Activated CD4-positive, alpha-beta T cell treated with anti-CD3 and anti-CD28 coated beads for 1 hour (primary cell): Measurements from ENCODE around the gene TNFRSF9.
"Not testable (repeated sequence)": the region's sequence is repeated elsewhere in the genome, so short reads cannot be mapped to it uniquely, and the experiment has no call there.

Experiments used
- DNase-seq: peaks from one replicate; pipeline ENCODE4 v3.0.0-alpha.2; 2020

Gene TNFRSF9

GRCh38 chr1:7960867-7961215, 20.2 kb upstream of the TNFRSF9 start:
- no peak for DNase-seq

GRCh38 chr1:7960165-7960564, 19.5 kb upstream of the TNFRSF9 start:
- no peak for DNase-seq

DNA sequence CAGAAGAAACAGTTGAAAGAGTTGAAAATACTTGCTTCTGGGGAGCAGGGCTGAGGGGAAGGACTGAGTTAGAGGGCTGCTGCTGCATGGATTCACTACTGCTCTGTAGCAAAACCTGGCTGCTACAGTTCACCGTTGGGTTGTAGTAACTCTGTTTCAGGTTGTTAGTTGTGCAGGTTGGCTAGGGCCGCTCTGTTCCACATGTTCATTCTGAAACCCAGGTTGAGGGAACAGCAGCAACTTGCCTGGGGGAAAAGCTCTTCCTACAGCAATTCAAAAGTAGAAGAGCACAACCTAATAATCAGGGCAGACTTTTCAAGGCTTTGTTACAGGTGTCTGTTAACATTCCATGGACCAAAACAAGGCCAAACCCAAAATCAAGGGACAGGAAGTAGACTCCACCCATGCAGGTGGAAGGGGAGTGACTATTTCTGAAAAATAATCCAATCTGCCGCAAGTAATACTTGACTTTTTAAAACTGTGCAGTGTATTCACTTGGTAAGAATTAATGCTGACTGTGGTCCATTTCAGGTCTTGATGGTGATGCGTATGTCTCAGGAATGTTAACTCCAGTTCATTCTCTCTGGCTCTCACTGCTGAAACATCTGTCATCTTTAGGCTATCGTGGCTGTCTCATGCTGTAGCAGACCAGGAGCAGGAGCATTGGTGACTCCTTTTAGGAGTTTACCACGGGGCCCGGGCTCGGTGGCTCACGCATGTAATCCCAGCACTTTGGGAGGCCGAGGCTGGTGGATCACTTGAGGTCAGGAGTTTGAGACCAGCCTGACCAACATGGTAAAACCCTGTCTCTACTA, 15.8 kb upstream of the TNFRSF9 start:
- DNase-seq = no peak

DNA sequence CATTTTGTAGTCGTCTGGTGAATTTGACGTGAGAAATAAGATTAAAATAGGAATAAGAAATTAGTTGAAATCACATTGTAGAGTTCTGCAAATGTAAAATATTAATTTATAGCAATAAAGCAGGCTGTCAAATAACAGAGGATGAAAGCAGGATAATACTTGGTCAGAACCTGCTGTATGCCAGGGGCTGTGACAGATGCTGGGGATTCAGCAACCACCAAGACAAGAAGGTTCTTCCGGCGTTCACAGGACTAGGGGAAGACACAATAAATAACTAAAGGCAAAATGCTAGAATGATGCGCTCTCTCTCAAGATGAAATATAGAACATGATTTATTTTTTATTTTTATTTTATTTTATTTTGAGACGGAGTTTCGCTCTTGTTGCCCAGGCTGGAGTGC, 14.0 kb upstream of the TNFRSF9 start:
- no peak for DNase-seq

- DNase-seq = peak; percentile 59
These were observed 13.4 kb upstream of the TNFRSF9 start for GRCh38 chr1:7953850-7954609.

DNA sequence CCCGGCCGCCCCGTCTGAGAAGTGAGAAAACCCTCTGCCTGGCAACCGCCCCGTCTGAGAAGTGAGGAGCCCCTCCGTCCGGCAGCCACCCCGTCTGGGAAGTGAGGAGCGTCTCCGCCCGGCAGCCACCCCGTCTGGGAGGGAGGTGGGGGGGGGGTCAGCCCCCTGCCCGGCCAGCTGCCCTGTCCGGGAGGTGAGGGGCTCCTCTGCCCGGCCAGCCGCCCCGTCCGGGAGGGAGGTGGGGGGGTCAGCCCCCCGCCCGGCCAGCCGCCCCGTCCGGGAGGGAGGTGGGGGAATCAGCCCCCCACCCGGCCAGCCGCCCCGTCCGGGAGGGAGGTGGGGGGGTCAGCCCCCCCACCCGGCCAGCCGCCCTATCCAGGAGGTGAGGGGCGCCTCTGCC, 12.2 kb upstream of the TNFRSF9 start:
- DNase-seq = not testable (repeated sequence)

- DNase-seq = no peak
These were observed 8.3 kb upstream of the TNFRSF9 start for GRCh38 chr1:7948960-7949359.

GRCh38 chr1:7943251-7943650, 2.6 kb upstream of the TNFRSF9 start:
- DNase-seq = no peak

DNA sequence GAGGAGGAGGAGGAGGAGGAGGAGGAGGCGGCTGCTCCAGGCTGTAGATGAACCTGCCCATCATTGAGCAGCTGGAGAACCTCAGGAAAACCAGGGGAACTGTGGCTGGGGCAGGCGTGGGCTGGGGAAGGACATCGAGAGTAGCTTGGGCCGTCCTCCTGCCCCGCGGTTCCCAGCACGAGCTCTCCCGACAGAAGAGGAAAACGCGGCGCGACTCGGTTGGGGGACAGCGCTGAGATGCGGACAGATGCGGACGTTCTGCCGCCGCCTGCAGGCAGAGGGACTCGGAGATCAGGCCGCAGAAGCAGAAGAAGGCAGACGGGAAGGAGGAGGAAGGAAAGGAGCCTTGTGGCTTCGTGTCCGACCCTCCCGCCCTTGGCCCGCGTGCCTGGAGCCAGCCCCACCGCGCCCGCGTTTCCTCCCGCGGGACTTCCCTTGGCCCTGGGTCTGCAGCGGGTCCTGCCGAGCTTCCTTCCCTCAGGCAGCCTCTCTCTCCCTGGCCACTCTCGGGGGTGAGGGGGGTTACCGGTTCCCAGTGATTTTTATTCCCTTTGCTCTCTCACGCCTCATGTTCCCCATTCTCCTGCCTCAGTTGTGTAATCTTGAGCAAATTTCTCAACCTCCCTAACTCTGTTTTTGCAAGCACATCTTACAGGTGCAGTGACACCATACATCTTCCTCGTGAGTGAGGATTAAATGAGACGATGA, 1.7 kb upstream of the TNFRSF9 start:
- peak; percentile 19 for DNase-seq

DNA sequence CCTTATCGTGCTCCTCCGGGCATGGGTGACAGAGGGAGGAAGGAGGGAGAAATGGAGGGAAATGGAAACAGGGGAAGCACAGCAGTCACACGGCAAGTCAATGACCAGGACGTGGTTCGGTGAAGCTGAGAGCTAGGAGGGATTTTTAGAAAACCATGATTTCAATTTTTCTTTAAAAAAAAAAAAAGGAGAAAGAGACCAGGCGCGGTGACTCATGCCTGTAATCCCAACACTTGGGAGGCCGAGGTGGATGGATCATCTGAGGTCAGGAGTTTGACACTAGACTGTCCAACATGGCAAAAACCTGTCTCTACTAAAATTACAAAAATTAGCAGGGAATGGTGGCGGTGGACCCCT, 776 bp upstream of the TNFRSF9 start:
- DNase-seq = no peak

GRCh38 chr1:7940034-7940433, 605 bp downstream of the TNFRSF9 start:
- no peak for DNase-seq

GRCh38 chr1:7938070-7938469, 2.6 kb downstream of the TNFRSF9 start:
- no peak for DNase-seq

- no peak for DNase-seq
These were observed 8.0 kb downstream of the TNFRSF9 start for GRCh38 chr1:7932524-7933138.

DNA sequence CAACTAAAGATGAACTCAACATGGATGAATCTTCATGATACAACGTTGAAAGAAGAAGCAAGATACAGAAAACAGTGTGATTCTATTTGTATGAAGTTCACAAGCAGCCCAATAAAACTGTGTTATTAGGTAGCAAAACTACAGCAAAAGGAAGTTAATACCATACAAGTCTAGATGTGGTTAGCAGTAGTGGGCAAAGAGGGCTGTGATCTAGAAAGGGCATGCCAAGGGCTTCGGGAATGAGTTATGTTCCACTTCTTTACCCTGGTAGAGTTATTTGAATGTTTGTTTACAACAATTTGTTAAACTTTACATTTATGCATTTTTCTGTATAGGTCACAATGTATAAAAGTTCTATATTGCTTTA, 9.2 kb downstream of the TNFRSF9 start:
- DNase-seq = no peak

GRCh38 chr1:7930645-7931445, 9.8 kb downstream of the TNFRSF9 start:
- no peak for DNase-seq

GRCh38 chr1:7929637-7930036, 11.0 kb downstream of the TNFRSF9 start:
- no peak for DNase-seq

DNA sequence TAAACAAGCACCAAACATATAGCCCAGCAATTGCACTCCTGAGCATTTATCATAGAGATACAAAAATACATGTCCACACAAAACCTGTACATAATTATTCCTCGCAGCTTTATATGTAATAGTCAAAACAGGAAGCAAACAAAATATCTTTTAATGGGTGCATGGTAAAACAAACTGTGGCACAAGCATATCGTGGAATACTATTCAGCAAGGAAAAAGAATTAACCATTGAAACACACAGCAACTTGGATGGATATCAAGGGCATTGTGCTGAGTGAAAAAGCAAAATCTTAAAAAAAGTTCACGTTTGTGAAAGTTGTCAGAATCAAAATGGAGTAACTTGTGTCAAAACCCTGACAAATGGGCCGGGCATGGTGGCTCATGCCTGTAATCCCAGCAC, 12.4 kb downstream of the TNFRSF9 start:
- DNase-seq = no peak

- DNase-seq = not testable (repeated sequence)
These were observed 13.6 kb downstream of the TNFRSF9 start for GRCh38 chr1:7927061-7927460.

- no peak for DNase-seq
These were observed 18.3 kb downstream of the TNFRSF9 start for GRCh38 chr1:7922301-7922700.

DNA sequence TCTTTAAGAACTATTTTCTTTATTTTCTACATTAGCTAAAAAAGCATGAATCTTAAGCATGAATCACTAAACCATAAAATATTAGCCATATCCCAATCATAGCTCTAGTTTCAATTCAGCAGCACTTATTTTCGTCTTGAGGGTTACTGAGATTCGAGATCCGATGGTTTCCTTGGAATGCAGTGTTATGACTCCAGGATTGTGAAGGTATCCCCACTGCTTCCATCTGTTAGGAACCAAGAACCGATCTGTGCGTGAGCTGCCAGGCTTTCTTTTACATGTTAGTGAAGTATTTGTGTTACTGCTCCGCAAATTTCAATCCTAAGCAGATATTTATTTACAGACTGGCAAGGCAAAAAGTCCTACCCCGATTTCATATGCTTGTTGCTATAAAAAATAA, 18.8 kb downstream of the TNFRSF9 start:
- DNase-seq = no peak

- no peak for DNase-seq
These were observed 20.8 kb downstream of the TNFRSF9 start for GRCh38 chr1:7919880-7920279.

GRCh38 chr1:7917971-7918370, 22.7 kb downstream of the TNFRSF9 start:
- not testable (repeated sequence) for DNase-seq

DNA sequence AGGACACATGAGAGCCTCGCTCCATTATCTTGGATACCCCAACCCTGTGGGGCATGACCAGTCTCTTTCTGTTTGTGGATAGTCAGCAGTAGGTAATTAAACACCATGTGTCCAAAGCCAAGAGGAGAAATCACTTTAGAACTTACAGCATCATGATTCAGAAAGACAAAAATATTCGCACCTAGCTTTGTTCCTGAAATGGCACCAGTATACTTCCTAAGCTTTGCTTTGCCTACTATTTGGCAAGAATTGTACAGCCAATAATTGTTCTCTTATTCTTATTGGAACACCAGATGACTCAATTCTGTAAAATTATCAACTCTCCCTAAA, 24.2 kb downstream of the TNFRSF9 start:
- DNase-seq = no peak
